HG03558 (cell line): ENCODE data around the gene FA2H.
"Not testable (repeated sequence)": the region's sequence is repeated elsewhere in the genome, so short reads cannot be mapped to it uniquely, and the experiment has no call there.

Source experiments
- ATAC-seq: cut with Tn5 transposase; IDR thresholded peaks from one replicate; pipeline ENCODE4 v1.9.1; 2021; ENCODE audit warnings: moderate number of reproducible peaks; ENCODE audit not compliant: unreplicated experiment; ENCODE audit errors: extremely low read depth

FA2H gene

DNA sequence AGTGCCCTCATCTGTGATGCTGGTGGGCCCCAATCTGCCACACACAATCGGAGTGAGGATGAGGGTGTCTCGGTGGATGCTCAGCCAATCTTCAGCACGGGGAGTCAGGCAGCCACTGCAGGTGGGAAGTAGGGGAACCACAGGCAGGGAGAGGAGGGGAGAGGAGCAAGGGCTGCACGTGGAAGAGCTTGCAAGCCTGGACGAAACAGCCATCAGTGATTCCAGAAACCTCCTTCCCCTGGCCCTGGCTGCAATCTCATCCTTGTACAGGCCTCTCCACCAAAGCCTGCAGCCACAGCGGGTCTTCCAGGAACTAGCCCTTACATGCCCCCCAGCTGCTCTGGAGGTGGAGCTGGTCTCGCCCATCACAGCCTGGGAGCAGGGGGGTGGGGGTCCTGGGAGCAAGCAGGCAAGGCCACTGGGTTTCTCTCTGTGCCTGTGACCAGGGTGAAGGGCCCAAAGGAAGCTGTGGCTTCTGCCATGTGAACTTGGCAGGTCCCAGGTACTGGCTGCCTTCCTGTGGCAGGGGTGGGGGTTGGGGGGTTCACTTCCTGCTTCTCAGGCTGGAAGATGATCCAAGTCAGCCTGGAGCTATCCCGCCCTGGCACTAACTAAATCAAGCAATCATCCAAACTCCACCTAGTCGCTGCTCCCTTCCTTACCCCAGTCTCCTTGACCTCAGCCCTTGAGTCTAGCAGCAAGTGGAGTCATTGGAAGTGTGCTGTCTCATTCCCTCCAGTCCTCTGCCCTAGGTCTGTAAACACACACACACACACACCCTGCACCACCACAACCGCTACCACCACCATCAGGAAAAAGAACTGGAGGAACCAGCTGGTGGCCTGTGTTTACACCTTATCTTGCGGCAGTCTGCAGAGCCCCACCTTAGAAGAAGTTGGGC is 44.6 kb downstream of the FA2H start:
- ATAC-seq = no peak

DNA sequence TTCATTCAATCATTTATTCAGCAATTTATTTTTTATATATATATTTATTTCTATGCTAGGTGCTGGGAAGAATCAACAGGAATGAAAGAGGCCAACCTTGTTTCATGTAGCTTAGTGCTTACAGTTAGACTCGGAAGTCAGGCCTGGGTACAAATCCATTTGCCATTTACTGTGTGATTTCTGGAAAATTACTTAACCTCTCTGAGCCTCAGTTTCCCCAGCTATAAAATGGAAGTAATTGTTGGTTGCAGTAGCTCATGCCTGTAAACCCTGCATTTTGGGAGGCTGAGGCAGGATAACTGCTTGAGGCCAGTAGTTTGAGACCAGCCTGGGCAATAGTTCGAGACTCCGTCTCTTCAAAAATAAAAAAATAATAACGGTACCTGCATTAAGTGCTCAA is 46.7 kb downstream of the FA2H start:
- no peak for ATAC-seq

DNA sequence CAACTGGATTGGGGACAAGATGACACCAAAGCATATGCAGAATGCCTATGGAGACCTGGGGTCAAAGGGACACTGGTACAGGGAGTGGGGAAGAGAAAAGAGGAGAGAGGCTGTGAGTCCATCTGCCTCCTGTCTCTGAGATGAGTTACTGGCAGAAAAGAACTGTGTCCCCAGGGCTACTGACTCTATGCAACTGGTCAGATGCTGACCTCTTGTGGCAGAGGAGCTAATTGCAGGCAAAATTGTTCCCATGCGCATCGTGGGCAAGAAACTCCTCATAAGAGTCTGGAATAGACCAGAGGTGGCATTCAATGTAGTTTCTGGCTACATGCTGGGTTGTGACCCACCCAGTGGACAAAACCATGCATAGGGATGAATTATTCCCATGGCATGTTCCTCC is 47.9 kb downstream of the FA2H start:
- no peak for ATAC-seq

GRCh38 chr16:74725651-74726455 is 48.8 kb downstream of the FA2H start:
- ATAC-seq = no peak

- ATAC-seq = no peak
Observed at GRCh38 chr16:74724820-74725549, 49.6 kb downstream of the FA2H start.

- no peak for ATAC-seq
Observed at GRCh38 chr16:74723256-74723655, 51.4 kb downstream of the FA2H start.

DNA sequence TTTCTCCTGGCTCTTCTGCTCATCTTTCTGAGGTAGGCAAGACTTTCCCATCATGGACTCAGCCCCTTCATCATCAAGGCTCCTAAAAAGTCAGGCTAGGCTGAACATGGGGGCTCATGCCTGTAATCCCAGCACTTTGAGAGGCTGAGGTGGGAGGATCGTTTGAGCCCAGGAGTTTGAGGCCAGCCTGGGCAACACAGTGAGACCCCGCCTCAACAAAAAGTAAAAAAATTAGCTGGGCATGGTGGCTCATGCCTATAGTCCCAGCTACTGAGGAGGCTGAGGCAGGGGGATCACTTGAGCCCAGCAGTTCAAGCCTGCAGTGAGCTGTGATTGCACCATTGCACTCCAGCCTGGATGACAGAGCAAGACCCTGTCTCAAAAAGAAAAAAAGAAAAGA is 52.5 kb downstream of the FA2H start:
- ATAC-seq = not testable (repeated sequence)

GRCh38 chr16:74721716-74722115 is 52.9 kb downstream of the FA2H start:
- ATAC-seq = no peak

DNA sequence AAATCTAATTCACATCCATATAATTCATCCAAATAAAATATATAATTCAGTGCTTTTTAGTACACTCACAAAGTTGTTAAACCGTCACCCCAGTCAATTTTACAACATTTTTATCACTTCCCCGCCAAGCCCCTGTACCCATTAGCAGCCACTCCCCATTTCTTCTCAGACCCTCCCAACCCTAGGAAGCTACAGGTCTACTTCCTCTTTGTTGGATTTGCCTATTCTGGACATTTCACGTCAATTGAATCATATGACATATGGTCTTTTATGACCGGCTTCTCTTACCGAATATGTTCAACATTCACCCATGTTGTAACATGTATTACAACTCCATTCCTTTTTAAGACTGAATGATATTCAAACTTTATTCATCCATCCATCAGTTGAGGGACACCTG is 54.0 kb downstream of the FA2H start:
- no peak for ATAC-seq

GRCh38 chr16:74718741-74719610 is 55.6 kb downstream of the FA2H start:
- ATAC-seq = no peak

- no peak for ATAC-seq
Observed at GRCh38 chr16:74718140-74718539, 56.5 kb downstream of the FA2H start.

DNA sequence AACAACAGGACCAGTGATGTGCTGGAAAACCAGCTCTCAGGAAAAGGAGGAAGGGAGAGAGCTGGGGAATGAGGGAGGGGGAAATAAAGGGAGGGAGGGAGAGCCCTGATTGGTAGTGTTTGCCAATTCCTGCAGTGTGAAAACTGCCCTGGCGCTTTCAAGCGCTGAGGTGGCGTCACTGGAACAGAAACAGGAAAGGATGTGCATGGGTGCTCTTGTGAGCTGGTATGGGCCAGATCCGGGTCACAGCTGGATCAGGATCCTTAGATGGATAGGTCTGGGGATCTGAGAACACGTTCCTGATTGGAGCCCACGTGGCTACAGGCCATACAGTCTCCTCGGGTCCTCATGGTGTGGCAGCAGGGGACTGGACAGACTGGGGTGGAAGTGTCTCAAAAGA is 57.3 kb downstream of the FA2H start:
- no peak for ATAC-seq

GRCh38 chr16:74716355-74716754 is 58.3 kb downstream of the FA2H start:
- no peak for ATAC-seq

- ATAC-seq = no peak
Observed at GRCh38 chr16:74713876-74714275, 60.7 kb downstream of the FA2H start.

DNA sequence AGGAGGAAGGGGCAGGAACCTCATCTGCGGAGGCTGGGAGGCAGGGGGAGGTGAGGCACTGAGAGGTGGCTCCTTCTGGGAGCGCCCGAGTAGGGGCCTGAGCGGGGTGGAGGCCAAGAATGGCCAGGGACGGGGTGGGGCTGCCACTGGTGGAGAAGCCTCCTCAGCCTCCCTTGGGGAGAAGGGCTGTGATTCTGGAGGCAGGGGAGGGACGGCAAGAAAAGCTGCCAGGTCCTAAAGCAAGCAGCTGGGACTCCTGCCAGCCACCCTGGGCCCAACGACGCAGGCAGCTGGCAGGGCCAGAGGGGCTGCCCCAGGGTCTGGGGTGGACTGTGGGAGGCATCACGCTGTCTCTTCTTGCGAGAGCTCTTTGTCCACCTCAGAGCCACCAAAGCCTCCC is 61.3 kb downstream of the FA2H start:
- no peak for ATAC-seq

DNA sequence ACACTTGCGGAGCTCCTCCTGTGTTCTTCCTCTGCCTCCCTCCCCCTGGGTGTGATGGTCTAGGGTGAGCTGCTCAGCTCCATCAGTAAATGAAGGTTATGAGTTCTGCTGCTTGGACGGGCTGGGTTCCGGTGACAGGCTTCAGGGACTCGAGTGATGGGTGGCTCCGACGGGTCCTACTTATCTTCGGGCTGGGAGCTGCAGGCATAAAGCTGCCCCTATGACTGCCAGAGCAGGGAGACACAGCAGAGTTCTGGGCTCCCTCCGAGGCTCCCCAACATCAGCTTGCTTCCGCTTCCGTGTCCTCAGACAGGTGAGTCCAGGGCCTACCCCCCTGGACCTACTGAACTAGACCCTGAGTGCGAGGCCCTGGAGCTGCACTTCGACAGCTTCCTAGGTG is 62.7 kb downstream of the FA2H start:
- no peak for ATAC-seq

- ATAC-seq = no peak
Observed at GRCh38 chr16:74710401-74710800, 64.2 kb downstream of the FA2H start.

GRCh38 chr16:74709441-74709877 is 65.2 kb downstream of the FA2H start:
- no peak for ATAC-seq

- no peak for ATAC-seq
Observed at GRCh38 chr16:74700438-74701225, 74.0 kb downstream of the FA2H start, which contains the start of gene MLKL. TSS of gene MLKL (minus strand) at chr16:74700862. CDS start at chr16:74695757, 5,105 bp downstream.
